OCI-LY7 (cell line): ENCODE results near the gene AUTS2. TPM values are rescaled to one million over a fixed set of nuclear protein-coding genes. Genes with fewer than 3 reads are reported as not detected.

Source experiments
- BruUV-seq: library from RNA; stranded (reverse); fragments of 400-500 nt; replicated peaks from 2 replicates; lab custom pipeline; 2021; lab: Mats Ljungman, UMichigan
- CTCF ChIA-PET: fragments of 300-600 bp; sonication (Branson Sonifier 250); formaldehyde crosslinking; loops from one replicate; lab custom pipeline; 2022; ENCODE audit warnings: antibody characterized with exemption; ENCODE audit not compliant: unreplicated experiment; lab: Charles Lee
- POLR2A ChIA-PET: fragments of 300-600 bp; sonication (Branson Sonifier 250); formaldehyde crosslinking; loops from one replicate; lab custom pipeline; 2022; ENCODE audit warnings: antibody characterized with exemption; lab: Charles Lee
- DNase-seq: peaks from one replicate; pipeline ENCODE4 v3.0.0-alpha.2; 2015; ENCODE audit warnings: low spot score
- H2AFZ ChIP-seq: fragments of 200-600 bp; sonication (generic), shearing (Covaris generic); 2 replicates; pipeline ENCODE4 v1.6.1; 2014; ENCODE audit warnings: mild to moderate bottlenecking, antibody characterized with exemption, low read length, moderate library complexity
- H3K27ac ChIP-seq: fragments of 200-600 bp; sonication (generic); 2 replicates; pipeline ENCODE4 v1.5.1; 2014; ENCODE audit warnings: mixed run types, low read depth, mild to moderate bottlenecking, moderate library complexity, low read length, inconsistent platforms; ENCODE audit not compliant: poor library complexity, severe bottlenecking
- H3K36me3 ChIP-seq: fragments of 200-600 bp; sonication (generic); 2 replicates; pipeline ENCODE4 v1.6.1; 2014; ENCODE audit warnings: mild to moderate bottlenecking, antibody characterized with exemption, low read length, moderate library complexity, mixed read lengths; ENCODE audit not compliant: insufficient read depth
- H3K4me1 ChIP-seq: fragments of 200-600 bp; sonication (generic); 2 replicates; pipeline ENCODE4 v1.5.1; 2014; ENCODE audit warnings: mild to moderate bottlenecking, low read length; ENCODE audit not compliant: insufficient read depth, poor library complexity, severe bottlenecking
- H3K4me2 ChIP-seq: fragments of 200-600 bp; sonication (generic); 2 replicates; pipeline ENCODE4 v1.6.1; 2014; ENCODE audit warnings: mild to moderate bottlenecking, low read length
- H3K4me3 ChIP-seq: fragments of 200-600 bp; sonication (generic); 2 replicates; pipeline ENCODE4 v1.5.1; 2014; ENCODE audit warnings: mild to moderate bottlenecking, low read depth, low read length; ENCODE audit not compliant: poor library complexity, severe bottlenecking
- H3K79me2 ChIP-seq: fragments of 200-600 bp; sonication (generic); 2 replicates; pipeline ENCODE4 v1.6.1; 2016; ENCODE audit warnings: low read depth, mild to moderate bottlenecking, low read length, moderate library complexity, mixed read lengths; ENCODE audit not compliant: insufficient read depth
- H3K9me2 ChIP-seq: fragments of 200-600 bp; sonication (generic); 2 replicates; pipeline ENCODE4 v1.6.1; 2016; ENCODE audit warnings: mild to moderate bottlenecking, low read length, mixed read lengths; ENCODE audit not compliant: insufficient read depth
- H3K9me3 ChIP-seq: fragments of 200-600 bp; sonication (generic); 2 replicates; pipeline ENCODE4 v1.6.1; 2014; ENCODE audit warnings: mild to moderate bottlenecking, mixed run types, low read length, mixed read lengths
- H4K20me1 ChIP-seq: fragments of 200-600 bp; sonication (generic); 2 replicates; pipeline ENCODE4 v1.6.1; 2014; ENCODE audit warnings: mild to moderate bottlenecking, antibody characterized with exemption, low read length, moderate library complexity, mixed read lengths; ENCODE audit not compliant: insufficient read depth
- EZH2phosphoT487 ChIP-seq: fragments of 200-600 bp; sonication (generic); IDR thresholded peaks from 2 replicates; pipeline ENCODE4 v1.6.1; 2018; ENCODE audit warnings: low read depth, borderline replicate concordance, mild to moderate bottlenecking, mixed run types, antibody characterized with exemption, low read length, moderate library complexity, mixed read lengths
- intact Hi-C: fragments of 100-400 bp; cut with micrococcal nuclease; formaldehyde crosslinking; loops from one replicate; pipeline ENCODE4 v1.10.0; 2022; ENCODE audit not compliant: unreplicated experiment
- total RNA-seq, 2 experiments: library from RNA; depleted of rRNA in 1 of 2; stranded (reverse); fragments of >200 nt in 1 of 2; shearing (Covaris generic) in 1 of 2; gene quantifications; 2 replicates each; pipeline ENCODE4 v1.2.3, GENCODE V29; 2014 to 2022
- TF ChIP-seq, protein P1 (sequence below): fragments of 200-600 bp; sonication (generic); conservative IDR thresholded peaks from 2 replicates; pipeline ENCODE4 v1.5.1; 2014; ENCODE audit warnings: mild to moderate bottlenecking, antibody characterized with exemption, low read length, moderate library complexity, mixed read lengths

The AUTS2 gene
- total RNA-seq, 2 experiments from 2014 or later: 37.9 to 78.5 TPM

DNA sequence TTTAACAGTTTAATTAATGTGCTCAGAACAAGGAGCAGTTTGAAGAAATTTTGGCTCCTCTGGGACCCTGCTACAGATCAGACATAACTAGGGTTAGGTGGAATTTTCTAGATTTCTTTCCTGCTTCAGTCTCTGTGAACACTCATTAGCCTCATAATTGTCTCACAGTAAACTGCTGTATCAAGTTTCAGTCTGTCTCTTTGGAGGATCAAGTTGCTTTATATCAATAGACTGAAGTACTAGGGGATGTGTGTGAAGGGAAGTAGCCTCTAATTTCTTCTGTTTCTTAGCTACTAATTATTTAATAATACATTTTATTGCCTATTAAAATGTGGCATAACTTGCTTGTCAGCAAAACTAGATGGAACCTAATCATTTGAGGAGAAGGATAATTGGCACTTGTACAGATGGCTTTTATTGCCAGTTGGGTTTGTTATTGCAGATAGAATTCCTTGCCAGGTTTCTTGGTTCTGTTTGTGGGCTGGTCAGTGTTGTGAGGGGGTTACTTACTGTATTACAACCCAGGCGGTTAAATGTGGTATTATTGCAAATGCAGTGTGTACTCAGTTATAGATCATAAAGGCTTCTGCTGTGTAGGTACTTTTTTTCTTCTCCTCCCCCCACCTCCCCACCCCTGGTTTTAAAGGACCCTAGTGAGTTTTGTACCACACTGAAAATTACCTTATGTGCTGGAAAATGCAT is 758.0 kb downstream of the AUTS2 start:
- no peaks in the 10 kb centered on the region for H3K79me2 ChIP-seq
- no peaks in the 10 kb centered on the region for H3K36me3 ChIP-seq
- no peaks in the 10 kb centered on the region for H3K9me3 ChIP-seq
- H3K27ac ChIP-seq: no peak overlapping the region
- H3K9me2 ChIP-seq: no peaks in the 10 kb centered on the region
- H2AFZ ChIP-seq: no peak overlapping the region
- intact Hi-C loops: no loop called here
- no peak for DNase-seq
- BruUV-seq: no TSS peak
- no peak for TF ChIP-seq EZH2phosphoT487
- TF ChIP-seq, protein P1, sequence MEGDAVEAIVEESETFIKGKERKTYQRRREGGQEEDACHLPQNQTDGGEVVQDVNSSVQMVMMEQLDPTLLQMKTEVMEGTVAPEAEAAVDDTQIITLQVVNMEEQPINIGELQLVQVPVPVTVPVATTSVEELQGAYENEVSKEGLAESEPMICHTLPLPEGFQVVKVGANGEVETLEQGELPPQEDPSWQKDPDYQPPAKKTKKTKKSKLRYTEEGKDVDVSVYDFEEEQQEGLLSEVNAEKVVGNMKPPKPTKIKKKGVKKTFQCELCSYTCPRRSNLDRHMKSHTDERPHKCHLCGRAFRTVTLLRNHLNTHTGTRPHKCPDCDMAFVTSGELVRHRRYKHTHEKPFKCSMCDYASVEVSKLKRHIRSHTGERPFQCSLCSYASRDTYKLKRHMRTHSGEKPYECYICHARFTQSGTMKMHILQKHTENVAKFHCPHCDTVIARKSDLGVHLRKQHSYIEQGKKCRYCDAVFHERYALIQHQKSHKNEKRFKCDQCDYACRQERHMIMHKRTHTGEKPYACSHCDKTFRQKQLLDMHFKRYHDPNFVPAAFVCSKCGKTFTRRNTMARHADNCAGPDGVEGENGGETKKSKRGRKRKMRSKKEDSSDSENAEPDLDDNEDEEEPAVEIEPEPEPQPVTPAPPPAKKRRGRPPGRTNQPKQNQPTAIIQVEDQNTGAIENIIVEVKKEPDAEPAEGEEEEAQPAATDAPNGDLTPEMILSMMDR: no peak
- ChIA-PET CTCF (no interaction called here), POLR2A (no interaction called here)
- H3K4me3 ChIP-seq: no peak overlapping the region
- peaks cover 4% of the 10 kb centered on the region for H3K4me1 ChIP-seq
- no peaks in the 10 kb centered on the region for H4K20me1 ChIP-seq
- H3K4me2 ChIP-seq: no peak overlapping the region

DNA sequence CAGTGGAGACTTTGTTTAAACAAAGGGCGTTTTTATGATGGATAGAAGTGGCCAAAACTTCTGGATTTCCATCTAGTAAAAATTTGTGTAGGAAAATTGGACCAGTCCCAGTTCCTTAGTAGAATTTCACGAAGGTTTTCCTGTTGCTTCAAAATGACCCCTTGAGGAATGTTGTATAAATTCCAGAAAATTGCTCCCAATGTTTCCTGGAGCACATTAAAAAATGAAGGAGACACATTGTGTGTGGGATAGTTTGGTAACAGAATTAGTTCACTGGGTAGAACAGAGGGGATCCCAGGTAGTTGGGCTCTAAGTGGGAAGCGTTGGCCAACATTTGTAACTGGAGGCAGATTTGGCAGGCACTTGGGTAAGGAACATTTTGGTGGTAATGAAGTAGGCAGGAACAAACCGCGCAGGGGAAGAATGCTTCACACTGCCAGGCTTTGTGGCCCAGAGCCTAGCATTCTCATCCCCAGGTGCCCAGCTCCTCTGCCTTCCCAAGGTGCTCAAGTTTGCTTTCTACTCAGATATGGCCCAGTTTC is 758.6 kb downstream of the AUTS2 start:
- Histone ChIP-seq H3K9me2 (no peaks in the 10 kb centered on the region), H3K27ac (no peak overlapping the region), H4K20me1 (no peaks in the 10 kb centered on the region), H2AFZ (no peak overlapping the region), H3K4me2 (no peak overlapping the region), H3K9me3 (no peaks in the 10 kb centered on the region), H3K36me3 (no peaks in the 10 kb centered on the region), H3K4me3 (no peak overlapping the region), H3K79me2 (no peaks in the 10 kb centered on the region), H3K4me1 (peaks cover 4% of the 10 kb centered on the region)
- no peak for TF ChIP-seq EZH2phosphoT487
- TF ChIP-seq, protein P1: no peak
- ChIA-PET CTCF (no interaction called here), POLR2A (no interaction called here)
- DNase-seq: no peak
- BruUV-seq: no TSS peak
- intact Hi-C loops: no loop called here

GRCh38 chr7:70360557-70360956 is 762.3 kb downstream of the AUTS2 start:
- ChIA-PET POLR2A (interaction anchor here (0.9 to 1.5 kb wide), 2 partner anchors 9 to 21 kb away, joined by 3 read pairs; no protein-coding TSS in a partner anchor), CTCF (interaction anchor here (0.6 kb wide), 1 partner anchor 143 kb away, joined by 3 read pairs; no protein-coding TSS in a partner anchor)
- no peak overlapping the region for H3K27ac ChIP-seq
- H3K9me3 ChIP-seq: no peaks in the 10 kb centered on the region
- H3K4me2 ChIP-seq: no peak overlapping the region
- intact Hi-C loops: no loop called here
- TF ChIP-seq EZH2phosphoT487: no peak
- TF ChIP-seq, protein P1: no peak
- H3K36me3 ChIP-seq: no peaks in the 10 kb centered on the region
- no peaks in the 10 kb centered on the region for H3K9me2 ChIP-seq
- no peak overlapping the region for H2AFZ ChIP-seq
- no peak overlapping the region for H3K4me3 ChIP-seq
- BruUV-seq: no TSS peak
- no peaks in the 10 kb centered on the region for H3K79me2 ChIP-seq
- H3K4me1 ChIP-seq: peaks cover 12% of the 10 kb centered on the region
- DNase-seq: no peak
- no peaks in the 10 kb centered on the region for H4K20me1 ChIP-seq
